Measurements from ENCODE around the gene REG1A.

REG1A gene

GRCh38 chr2:79120194-79120713, at the start of gene REG1A:
Gene REG1A (plus strand): TSS chr2:79120488. CDS start chr2:79120862, 374 bp downstream.
- no peak for DNase-seq

- DNase-seq, result no peak
Measured at GRCh38 chr2:79071078-79071477, 49.2 kb upstream of the REG1A start.

GRCh38 chr2:79082987-79083386, 37.3 kb upstream of the REG1A start:
- no peak for DNase-seq

- no peak for DNase-seq
Measured at GRCh38 chr2:79083597-79084251, 36.6 kb upstream of the REG1A start.

GRCh38 chr2:79084495-79085135, 35.7 kb upstream of the REG1A start:
- no peak for DNase-seq

GRCh38 chr2:79085382-79085781, 34.9 kb upstream of the REG1A start:
- DNase-seq, result no peak

GRCh38 chr2:79086255-79086654, 34.0 kb upstream of the REG1A start:
- no peak for DNase-seq

- DNase-seq, result no peak
Measured at GRCh38 chr2:79087785-79088364, 32.4 kb upstream of the REG1A start, which contains the start of gene REG1B. Gene REG1B (minus strand): TSS chr2:79087993. CDS start chr2:79087612, 381 bp downstream.

- DNase-seq, result no peak
Measured at GRCh38 chr2:79090693-79091092, 29.6 kb upstream of the REG1A start.

- DNase-seq, result no peak
Measured at GRCh38 chr2:79097843-79098242, 22.4 kb upstream of the REG1A start.

GRCh38 chr2:79099140-79099686, 21.1 kb upstream of the REG1A start:
- DNase-seq, result no peak

- no peak for DNase-seq
Measured at GRCh38 chr2:79100285-79100684, 20.0 kb upstream of the REG1A start.

GRCh38 chr2:79101024-79101423, 19.3 kb upstream of the REG1A start:
- no peak for DNase-seq

- DNase-seq, result no peak
Measured at GRCh38 chr2:79103214-79103613, 17.1 kb upstream of the REG1A start.

GRCh38 chr2:79105259-79105658, 15.0 kb upstream of the REG1A start:
- DNase-seq, result no peak

GRCh38 chr2:79112269-79112668, 8.0 kb upstream of the REG1A start:
- no peak for DNase-seq

GRCh38 chr2:79114797-79115494, 5.3 kb upstream of the REG1A start:
- DNase-seq, result no peak

- DNase-seq, result no peak
Measured at GRCh38 chr2:79116997-79117928, 3.0 kb upstream of the REG1A start.

GRCh38 chr2:79122676-79123075, 2.4 kb downstream of the REG1A start:
- DNase-seq, result no peak

GRCh38 chr2:79124907-79125720, 4.8 kb downstream of the REG1A start:
- DNase-seq, result no peak

GRCh38 chr2:79125721-79125985, 5.4 kb downstream of the REG1A start:
- DNase-seq, result no peak
